Measurements from ENCODE around the gene PRKN.

DNA sequence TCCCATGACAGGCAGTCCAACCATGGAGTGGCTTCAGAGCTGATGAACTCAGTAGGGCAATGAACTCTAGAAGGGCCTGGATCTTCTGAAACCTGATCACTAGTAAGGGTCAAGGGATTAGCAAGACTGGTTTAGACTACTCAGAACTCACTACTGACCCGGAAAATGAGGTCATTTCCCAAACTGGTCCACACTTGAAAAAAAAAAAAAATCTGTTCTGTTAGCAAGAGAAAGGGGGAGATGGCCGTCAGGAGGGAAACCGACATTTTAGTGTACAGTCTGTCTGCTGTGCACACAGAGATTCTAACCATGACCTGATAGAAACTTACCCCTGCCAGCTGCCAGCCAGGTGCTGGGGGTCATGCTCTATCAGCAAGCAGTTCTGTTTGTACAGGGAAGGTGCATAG lies 1191.3 kb downstream of the PRKN start:
- TF ChIP-seq, protein P1, sequence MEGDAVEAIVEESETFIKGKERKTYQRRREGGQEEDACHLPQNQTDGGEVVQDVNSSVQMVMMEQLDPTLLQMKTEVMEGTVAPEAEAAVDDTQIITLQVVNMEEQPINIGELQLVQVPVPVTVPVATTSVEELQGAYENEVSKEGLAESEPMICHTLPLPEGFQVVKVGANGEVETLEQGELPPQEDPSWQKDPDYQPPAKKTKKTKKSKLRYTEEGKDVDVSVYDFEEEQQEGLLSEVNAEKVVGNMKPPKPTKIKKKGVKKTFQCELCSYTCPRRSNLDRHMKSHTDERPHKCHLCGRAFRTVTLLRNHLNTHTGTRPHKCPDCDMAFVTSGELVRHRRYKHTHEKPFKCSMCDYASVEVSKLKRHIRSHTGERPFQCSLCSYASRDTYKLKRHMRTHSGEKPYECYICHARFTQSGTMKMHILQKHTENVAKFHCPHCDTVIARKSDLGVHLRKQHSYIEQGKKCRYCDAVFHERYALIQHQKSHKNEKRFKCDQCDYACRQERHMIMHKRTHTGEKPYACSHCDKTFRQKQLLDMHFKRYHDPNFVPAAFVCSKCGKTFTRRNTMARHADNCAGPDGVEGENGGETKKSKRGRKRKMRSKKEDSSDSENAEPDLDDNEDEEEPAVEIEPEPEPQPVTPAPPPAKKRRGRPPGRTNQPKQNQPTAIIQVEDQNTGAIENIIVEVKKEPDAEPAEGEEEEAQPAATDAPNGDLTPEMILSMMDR (IDR thresholded peaks at IDR 0.05) = no peak
- TF ChIP-seq POLR2A (IDR thresholded peaks at IDR 0.05) = no peak
- no peak for TF ChIP-seq POLR2AphosphoS5 (IDR thresholded peaks at IDR 0.05)
- TF ChIP-seq EP300 (IDR thresholded peaks at IDR 0.05; ENCODE audit: low read depth) = no peak
